T-helper 2 cell treated with Interferon-gamma antibody and Interleukin-4, amounts not matched to agents 5 μg/mL and 100 μg/mL, for 36 hours (primary cell): Measurements from ENCODE around the gene SCN8A.
"Not testable (repeated sequence)": the region's sequence is repeated elsewhere in the genome, so short reads cannot be mapped to it uniquely, and the experiment has no call there.

Source experiments
- DNase-seq: peaks from one replicate; pipeline ENCODE4 v3.0.0; 2021; ENCODE audit warnings: low spot score
- H3K27ac Mint-ChIP-seq: one replicate; pipeline ENCODE4 v1.8.0; 2021; ENCODE audit warnings: mild to moderate bottlenecking, mixed read lengths
- H3K27me3 Mint-ChIP-seq: one replicate; pipeline ENCODE4 v1.8.0; 2021; ENCODE audit warnings: low read depth, mixed read lengths
- H3K36me3 Mint-ChIP-seq: one replicate; pipeline ENCODE4 v1.8.0; 2021; ENCODE audit warnings: low read depth, mixed read lengths
- H3K4me1 Mint-ChIP-seq: one replicate; pipeline ENCODE4 v1.8.0; 2021; ENCODE audit warnings: low read depth, mixed read lengths
- H3K4me3 Mint-ChIP-seq: one replicate; pipeline ENCODE4 v1.8.0; 2022; ENCODE audit warnings: mild to moderate bottlenecking, moderate library complexity, mixed read lengths
- H3K9me3 Mint-ChIP-seq: one replicate; pipeline ENCODE4 v1.8.0; 2021; ENCODE audit warnings: mixed read lengths

SCN8A gene

DNA sequence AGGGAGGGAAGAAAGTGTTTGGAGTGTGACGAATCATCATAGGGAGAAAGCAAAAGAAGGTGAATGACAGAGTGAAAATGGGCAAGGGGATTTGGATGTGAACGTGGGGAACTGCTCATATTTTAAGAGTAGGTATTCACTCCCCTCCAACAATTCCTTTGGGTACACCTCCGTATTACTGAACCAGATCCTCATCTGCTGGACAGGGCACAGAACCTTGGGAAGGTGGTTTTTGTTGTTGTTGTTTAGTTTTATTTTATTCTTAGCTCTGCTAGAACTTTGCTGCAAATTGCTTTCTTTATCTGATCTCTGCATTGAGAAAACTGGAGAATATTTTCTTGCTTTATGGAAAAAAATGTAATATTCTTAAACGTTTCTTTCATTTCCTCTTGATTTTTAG is 7.1 kb downstream of the SCN8A start:
- H3K4me1 Mint-ChIP-seq, result no peaks in the 10 kb centered on the region
- no peak overlapping the region for H3K4me3 Mint-ChIP-seq
- H3K27ac Mint-ChIP-seq, result no peak overlapping the region
- peaks cover 44% of the 10 kb centered on the region for H3K27me3 Mint-ChIP-seq
- H3K36me3 Mint-ChIP-seq, result no peaks in the 10 kb centered on the region
- no peaks in the 10 kb centered on the region for H3K9me3 Mint-ChIP-seq
- no peak for DNase-seq

GRCh38 chr12:51600721-51601120 is 9.7 kb downstream of the SCN8A start:
- no peak for DNase-seq
- Mint-ChIP-seq H3K4me1 (no peaks in the 10 kb centered on the region), H3K9me3 (no peaks in the 10 kb centered on the region), H3K36me3 (no peaks in the 10 kb centered on the region), H3K27ac (no peak overlapping the region), H3K27me3 (peaks cover 40% of the 10 kb centered on the region), H3K4me3 (no peak overlapping the region)

- Mint-ChIP-seq H3K9me3 (no peaks in the 10 kb centered on the region), H3K4me3 (no peak overlapping the region), H3K27ac (no peak overlapping the region), H3K36me3 (no peaks in the 10 kb centered on the region), H3K27me3 (peaks cover 43% of the 10 kb centered on the region), H3K4me1 (no peaks in the 10 kb centered on the region)
- DNase-seq, result no peak
These were observed 10.2 kb downstream of the SCN8A start for GRCh38 chr12:51601241-51601640.

DNA sequence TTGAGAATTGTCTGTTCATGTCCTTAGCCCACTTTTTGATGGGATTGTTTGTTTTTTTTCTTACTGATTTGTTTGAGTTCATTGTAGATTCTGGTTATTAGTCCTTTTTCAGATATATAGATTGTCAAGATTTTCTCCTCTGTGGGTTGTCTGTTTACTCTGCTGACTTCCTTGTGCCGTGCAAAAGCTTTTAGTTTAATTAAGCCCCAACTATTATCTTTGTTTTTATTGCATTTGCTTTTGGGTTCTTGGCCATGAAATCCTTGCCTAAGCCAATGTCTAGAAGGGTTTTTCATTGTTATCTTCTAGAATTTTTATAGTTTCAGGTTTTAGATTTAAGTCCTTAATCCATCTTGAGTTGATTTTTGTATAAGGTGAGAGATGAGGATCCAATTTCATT is 14.9 kb downstream of the SCN8A start:
- not testable (repeated sequence) for H3K9me3 Mint-ChIP-seq, H3K27ac Mint-ChIP-seq, H3K36me3 Mint-ChIP-seq, H3K4me1 Mint-ChIP-seq, H3K4me3 Mint-ChIP-seq, DNase-seq
- H3K27me3 Mint-ChIP-seq, result peaks cover 32% of the 10 kb centered on the region

- DNase-seq, result not testable (repeated sequence)
- H3K27me3 Mint-ChIP-seq, result peaks cover 26% of the 10 kb centered on the region
These were observed 16.2 kb downstream of the SCN8A start for GRCh38 chr12:51607197-51607596.

GRCh38 chr12:51620448-51620847 is 29.4 kb downstream of the SCN8A start:
- H3K27ac Mint-ChIP-seq, result no peak overlapping the region
- peaks cover 9% of the 10 kb centered on the region for H3K27me3 Mint-ChIP-seq
- DNase-seq, result no peak
- H3K4me3 Mint-ChIP-seq, result no peak overlapping the region
- no peaks in the 10 kb centered on the region for H3K4me1 Mint-ChIP-seq
- H3K9me3 Mint-ChIP-seq, result no peaks in the 10 kb centered on the region
- H3K36me3 Mint-ChIP-seq, result no peaks in the 10 kb centered on the region

More at GRCh38 chr12:51607197-51607596, 16.2 kb downstream of the SCN8A start:
- not testable (repeated sequence) for H3K27ac Mint-ChIP-seq, H3K9me3 Mint-ChIP-seq, H3K36me3 Mint-ChIP-seq, H3K4me3 Mint-ChIP-seq, H3K4me1 Mint-ChIP-seq

- H3K9me3 Mint-ChIP-seq, result no peaks in the 10 kb centered on the region
- H3K27me3 Mint-ChIP-seq, result peaks cover 9% of the 10 kb centered on the region
- no peak overlapping the region for H3K27ac Mint-ChIP-seq
- no peak overlapping the region for H3K4me3 Mint-ChIP-seq
- H3K36me3 Mint-ChIP-seq, result no peaks in the 10 kb centered on the region
- DNase-seq, result no peak
- H3K4me1 Mint-ChIP-seq, result no peaks in the 10 kb centered on the region
These were observed 30.3 kb downstream of the SCN8A start for GRCh38 chr12:51621156-51621922.

- Mint-ChIP-seq H3K27me3 (peaks cover 10% of the 10 kb centered on the region), H3K4me3 (no peak overlapping the region), H3K9me3 (no peaks in the 10 kb centered on the region), H3K4me1 (no peaks in the 10 kb centered on the region), H3K27ac (no peak overlapping the region), H3K36me3 (no peaks in the 10 kb centered on the region)
- no peak for DNase-seq
These were observed 31.5 kb downstream of the SCN8A start for GRCh38 chr12:51622564-51622963.

- Mint-ChIP-seq H3K4me3 (no peak overlapping the region), H3K36me3 (no peaks in the 10 kb centered on the region), H3K4me1 (no peaks in the 10 kb centered on the region), H3K27ac (no peak overlapping the region), H3K9me3 (no peaks in the 10 kb centered on the region), H3K27me3 (peaks cover 13% of the 10 kb centered on the region)
- DNase-seq, result no peak
These were observed 34.3 kb downstream of the SCN8A start for GRCh38 chr12:51625370-51625769.

- Mint-ChIP-seq H3K9me3 (no peaks in the 10 kb centered on the region), H3K36me3 (no peaks in the 10 kb centered on the region), H3K27me3 (peaks cover 16% of the 10 kb centered on the region), H3K27ac (no peak overlapping the region), H3K4me1 (no peaks in the 10 kb centered on the region), H3K4me3 (no peak overlapping the region)
- DNase-seq, result no peak
These were observed 35.1 kb downstream of the SCN8A start for GRCh38 chr12:51626115-51626514.

DNA sequence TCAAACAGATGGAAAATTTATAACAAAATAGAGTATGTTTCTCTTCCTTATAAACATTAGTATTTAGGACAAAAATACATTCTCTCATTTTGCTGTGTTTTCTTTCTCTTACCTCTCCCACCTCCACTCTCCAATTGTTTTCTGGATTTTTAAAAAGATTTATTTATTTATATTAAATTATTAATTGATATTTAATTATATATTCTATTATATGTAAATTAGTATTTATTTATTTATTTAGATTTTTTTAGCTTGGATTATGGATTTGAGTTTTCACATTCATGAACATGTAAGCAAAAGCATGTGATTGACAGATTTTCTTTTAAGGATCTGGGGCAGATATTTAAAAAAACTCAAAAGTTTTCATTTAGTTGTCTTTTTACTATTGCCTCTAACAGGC is 35.6 kb downstream of the SCN8A start:
- H3K4me3 Mint-ChIP-seq, result no peak overlapping the region
- no peaks in the 10 kb centered on the region for H3K4me1 Mint-ChIP-seq
- DNase-seq, result no peak
- peaks cover 16% of the 10 kb centered on the region for H3K27me3 Mint-ChIP-seq
- no peaks in the 10 kb centered on the region for H3K36me3 Mint-ChIP-seq
- H3K27ac Mint-ChIP-seq, result no peak overlapping the region
- no peaks in the 10 kb centered on the region for H3K9me3 Mint-ChIP-seq

DNA sequence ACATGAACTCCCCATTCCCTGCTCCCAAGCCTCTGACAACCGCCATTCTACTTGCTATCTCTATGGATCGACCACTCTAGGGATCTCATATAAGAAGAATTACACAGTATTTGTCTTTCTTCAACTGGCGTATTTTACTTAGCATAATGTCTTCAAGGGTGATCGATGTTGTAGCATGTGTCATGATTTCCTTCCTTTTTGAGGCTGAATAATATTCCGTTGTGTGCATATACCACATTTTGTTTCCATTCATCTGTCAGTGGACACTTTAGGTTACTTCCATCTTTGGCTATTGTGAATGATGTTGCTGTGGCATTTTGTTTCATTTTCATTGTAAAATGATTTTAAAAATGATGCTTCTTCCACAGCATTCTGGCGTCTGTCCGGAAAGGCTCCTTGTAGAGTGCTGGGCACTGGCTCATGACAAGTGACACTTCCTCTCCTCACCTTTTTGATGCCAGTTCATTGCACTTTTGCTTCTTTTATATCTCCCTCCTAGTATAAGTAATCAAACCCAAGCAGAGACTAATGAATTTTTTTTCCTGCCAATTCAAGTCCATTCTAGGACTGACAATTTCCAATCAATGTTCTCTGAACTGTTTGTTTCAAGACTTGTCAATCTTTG is 39.3 kb downstream of the SCN8A start:
- no peak for DNase-seq
- Mint-ChIP-seq H3K4me3 (no peak overlapping the region), H3K9me3 (no peaks in the 10 kb centered on the region), H3K4me1 (no peaks in the 10 kb centered on the region), H3K27me3 (peaks cover 16% of the 10 kb centered on the region), H3K36me3 (no peaks in the 10 kb centered on the region), H3K27ac (no peak overlapping the region)

- Mint-ChIP-seq H3K4me3 (no peak overlapping the region), H3K36me3 (no peaks in the 10 kb centered on the region), H3K4me1 (no peaks in the 10 kb centered on the region), H3K27me3 (peaks cover 16% of the 10 kb centered on the region), H3K27ac (no peak overlapping the region), H3K9me3 (no peaks in the 10 kb centered on the region)
- no peak for DNase-seq
These were observed 40.0 kb downstream of the SCN8A start for GRCh38 chr12:51630986-51631385.

GRCh38 chr12:51631591-51631990 is 40.6 kb downstream of the SCN8A start:
- H3K4me1 Mint-ChIP-seq, result no peaks in the 10 kb centered on the region
- H3K4me3 Mint-ChIP-seq, result no peak overlapping the region
- DNase-seq, result no peak
- H3K27ac Mint-ChIP-seq, result no peak overlapping the region
- peaks cover 16% of the 10 kb centered on the region for H3K27me3 Mint-ChIP-seq
- no peaks in the 10 kb centered on the region for H3K9me3 Mint-ChIP-seq
- H3K36me3 Mint-ChIP-seq, result no peaks in the 10 kb centered on the region

GRCh38 chr12:51632623-51633022 is 41.6 kb downstream of the SCN8A start:
- Mint-ChIP-seq H3K27ac (no peak overlapping the region), H3K36me3 (no peaks in the 10 kb centered on the region), H3K27me3 (peaks cover 15% of the 10 kb centered on the region), H3K4me1 (no peaks in the 10 kb centered on the region), H3K9me3 (no peaks in the 10 kb centered on the region), H3K4me3 (no peak overlapping the region)
- no peak for DNase-seq
